ENCODE results near the gene NT5DC1.
"Not testable (repeated sequence)": the region's sequence is repeated elsewhere in the genome, so short reads cannot be mapped to it uniquely, and the experiment has no call there.

The NT5DC1 gene

GRCh38 chr6:116094041-116094440, 6.6 kb upstream of the NT5DC1 start:
- DNase-seq = no peak

- not testable (repeated sequence) for DNase-seq
Observed at GRCh38 chr6:116096048-116096759, 4.4 kb upstream of the NT5DC1 start.

DNA sequence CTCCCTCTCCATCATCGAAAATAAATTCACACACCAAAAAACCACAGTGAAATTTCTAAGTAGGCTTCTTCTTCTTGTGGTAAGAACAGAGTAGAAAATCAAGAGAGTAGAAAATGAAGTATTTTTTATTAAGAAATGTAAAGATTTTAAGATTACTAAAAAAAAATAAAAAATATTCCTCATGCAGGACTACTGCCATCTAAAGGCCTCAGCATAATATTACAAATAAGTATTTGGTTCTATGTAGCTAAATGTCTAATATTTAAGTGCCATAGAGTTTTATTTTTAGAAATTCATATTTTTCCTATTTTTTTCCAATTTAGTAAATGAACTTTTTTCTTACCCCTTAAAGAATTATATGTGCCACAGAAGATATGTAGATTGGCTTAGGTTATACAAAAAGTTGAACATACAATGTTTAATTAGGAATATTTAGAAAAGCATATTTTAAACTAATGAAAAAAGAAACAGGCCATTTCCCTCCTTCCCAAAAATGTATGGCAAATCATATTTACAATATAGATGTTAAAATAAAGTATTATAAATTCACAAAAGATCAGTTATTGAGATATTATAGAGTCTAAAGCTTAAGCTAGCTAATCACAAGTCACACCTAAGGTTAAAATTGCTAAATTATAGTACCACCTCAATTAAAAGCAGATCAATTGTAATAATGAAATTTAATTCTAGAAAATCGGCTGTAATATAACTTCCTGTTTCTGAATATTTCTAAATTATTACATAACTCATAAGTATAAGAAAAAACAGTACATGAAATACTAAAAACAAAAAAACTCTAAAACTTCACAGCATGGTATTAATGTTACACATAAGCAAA, 3.5 kb upstream of the NT5DC1 start:
- DNase-seq = peak; percentile 49 to 57

DNA sequence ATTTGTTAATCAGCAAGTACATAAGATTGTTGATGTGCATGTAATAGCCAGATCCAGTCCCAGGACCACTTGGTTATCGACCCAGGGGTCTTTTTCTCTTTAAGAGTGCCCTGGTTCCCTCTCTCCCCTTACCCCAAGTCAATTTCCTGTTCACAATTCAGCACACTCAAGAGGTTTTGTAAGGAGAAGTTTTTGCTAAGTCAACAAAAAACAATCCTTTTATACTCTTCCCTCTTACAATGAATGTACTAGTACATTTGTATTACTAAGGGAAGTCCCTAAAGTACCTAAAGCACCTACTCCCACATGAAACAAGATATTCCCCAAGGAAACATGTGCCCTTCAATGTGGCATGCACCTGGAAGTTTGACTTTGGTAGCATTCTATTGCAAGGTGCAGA, 1.6 kb upstream of the NT5DC1 start:
- DNase-seq = no peak

GRCh38 chr6:116101302-116101718, 657 bp downstream of the NT5DC1 start:
- peak in 1 of 2 experiments; percentile 74 for DNase-seq

- no peak for DNase-seq
Observed at GRCh38 chr6:116101790-116102189, 1.1 kb downstream of the NT5DC1 start.

DNA sequence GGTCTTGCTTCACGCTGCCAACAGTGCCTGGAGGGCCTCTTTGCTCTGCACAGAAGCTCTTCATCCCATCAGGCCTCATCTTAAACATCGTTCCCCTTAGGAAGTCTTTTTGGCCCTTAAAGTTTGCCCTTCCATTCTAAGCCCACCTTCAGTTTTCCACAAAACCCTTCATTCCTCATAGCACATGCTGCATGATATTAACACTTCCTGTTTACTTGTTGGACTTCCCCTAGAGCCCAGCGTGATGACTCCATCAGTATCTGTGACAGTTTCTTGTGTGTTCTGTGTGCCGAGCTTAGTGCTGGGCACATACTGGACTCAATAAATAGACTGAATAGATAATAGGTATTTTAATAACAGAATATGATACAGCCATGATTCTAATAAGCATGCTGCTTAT, 2.2 kb downstream of the NT5DC1 start:
- DNase-seq = no peak

DNA sequence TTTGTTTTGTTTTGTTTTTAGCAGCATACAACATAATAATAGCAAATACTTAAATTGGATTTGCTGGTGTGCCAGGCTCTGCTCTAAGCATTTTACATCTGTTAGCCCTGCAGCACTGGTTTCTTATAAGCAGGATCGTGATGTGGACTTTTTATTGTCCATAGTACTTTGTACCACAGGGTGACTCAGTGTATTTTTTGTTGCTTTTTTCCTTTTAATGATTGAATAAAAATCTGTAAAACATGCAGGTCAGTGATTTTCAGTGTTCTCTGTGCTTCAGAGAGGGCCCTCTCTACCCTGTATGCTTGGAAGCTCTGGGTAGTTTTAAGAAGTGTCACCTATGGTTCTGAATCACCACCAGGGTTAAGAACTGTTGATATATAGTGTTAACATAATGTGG, 4.0 kb downstream of the NT5DC1 start:
- no peak for DNase-seq

DNA sequence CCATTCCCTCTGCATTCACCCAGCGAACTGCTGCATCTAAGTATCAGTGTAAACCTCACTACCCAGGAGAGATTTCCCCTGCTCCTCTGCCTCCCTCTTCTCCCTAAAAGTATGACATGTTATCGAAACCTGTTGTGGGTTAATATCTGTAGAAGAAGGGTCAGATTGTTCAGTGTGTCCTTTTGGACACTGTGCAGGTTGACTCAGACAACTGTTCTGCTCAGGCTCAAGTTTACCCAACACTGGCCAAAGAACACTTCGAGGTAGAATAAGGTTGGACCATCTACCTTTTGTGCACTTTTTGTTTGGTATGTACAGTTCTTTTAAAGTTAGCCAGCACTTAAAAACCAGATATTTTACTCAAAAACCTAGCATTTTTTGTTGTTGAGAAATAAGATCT, 4.6 kb downstream of the NT5DC1 start:
- DNase-seq = no peak

DNA sequence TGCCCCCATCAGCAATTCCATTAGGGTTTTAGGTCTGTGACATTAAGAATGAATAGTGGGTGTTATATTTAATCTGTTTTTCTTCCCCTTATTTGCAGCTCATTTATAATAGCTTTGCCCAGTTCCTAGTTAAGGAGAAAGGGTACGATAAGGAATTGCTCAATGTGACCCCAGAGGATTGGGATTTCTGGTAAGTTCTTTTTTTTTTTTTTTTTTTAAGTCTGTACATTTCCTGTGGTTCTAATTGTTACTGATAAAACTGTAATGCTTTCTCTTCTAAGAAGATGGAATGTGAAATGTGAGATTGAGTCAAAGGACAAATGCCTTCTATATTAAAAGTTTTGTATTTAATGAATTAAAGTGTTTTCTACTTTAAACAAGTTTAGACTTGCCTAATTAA, 5.5 kb downstream of the NT5DC1 start:
- DNase-seq = no peak

DNA sequence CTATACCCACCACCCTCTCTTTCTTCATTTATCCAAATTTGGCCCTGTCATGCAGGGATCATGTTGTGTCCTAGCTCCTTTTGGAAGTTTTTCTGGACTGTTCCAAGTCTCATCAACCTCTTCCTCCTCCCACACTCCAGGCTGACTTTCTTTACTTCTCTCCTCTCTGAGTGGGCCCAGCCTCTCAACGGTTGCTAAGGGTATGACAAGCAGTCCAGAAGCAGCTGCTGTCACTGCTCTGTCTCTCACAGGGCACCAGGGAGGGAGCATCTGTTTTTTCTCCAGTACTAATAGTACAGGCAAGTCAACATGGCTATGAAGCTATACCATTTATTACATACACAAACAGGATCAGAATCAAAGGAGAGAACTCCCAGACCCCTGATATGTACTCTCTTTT, 8.2 kb downstream of the NT5DC1 start:
- no peak for DNase-seq

DNA sequence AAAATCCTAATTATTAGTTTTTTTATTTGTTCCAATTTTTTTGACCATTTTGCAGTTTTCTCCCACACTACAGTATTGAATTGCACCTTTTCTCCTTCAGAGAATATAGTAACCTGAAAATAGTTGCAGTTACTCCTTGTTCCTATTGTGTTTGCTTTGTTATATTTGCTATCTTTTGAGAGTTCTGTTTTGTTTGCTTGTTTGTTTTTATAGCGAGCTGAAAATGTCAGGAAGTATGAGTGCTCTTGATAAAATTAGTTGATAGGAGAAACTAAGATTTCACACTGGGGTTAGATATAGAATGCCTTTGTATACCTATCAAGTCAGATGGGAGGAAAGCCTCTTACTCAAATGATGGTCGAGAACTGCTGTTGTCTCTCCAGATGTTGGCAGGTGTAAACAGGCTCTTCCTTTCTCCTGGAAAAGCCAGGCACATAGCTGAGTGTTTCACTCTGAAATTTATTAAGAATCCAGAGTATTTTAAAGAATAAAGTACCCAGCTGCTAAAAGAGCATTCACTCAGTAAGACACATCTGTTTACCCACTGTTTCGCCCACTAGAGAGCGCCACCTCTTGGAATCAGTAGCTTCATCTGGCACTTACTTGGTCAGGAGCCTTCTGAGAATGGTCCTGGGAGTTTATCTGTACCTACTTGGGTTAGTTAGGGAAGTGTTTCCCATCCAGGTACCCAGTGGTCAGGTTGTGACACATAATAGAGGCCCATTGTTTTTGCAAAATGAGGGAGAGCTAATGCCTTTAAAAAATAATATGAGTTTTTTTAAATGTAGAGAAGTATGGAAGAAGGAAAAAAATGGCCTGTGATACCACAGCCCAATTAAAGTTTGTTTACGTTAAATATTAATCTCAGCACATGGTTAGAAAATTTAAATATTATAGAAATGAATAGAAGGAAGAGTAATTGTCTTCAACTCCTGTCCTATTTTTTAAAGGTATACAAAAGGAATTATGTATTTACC, 11.2 kb downstream of the NT5DC1 start:
- DNase-seq = peak; percentile 68 to 74

DNA sequence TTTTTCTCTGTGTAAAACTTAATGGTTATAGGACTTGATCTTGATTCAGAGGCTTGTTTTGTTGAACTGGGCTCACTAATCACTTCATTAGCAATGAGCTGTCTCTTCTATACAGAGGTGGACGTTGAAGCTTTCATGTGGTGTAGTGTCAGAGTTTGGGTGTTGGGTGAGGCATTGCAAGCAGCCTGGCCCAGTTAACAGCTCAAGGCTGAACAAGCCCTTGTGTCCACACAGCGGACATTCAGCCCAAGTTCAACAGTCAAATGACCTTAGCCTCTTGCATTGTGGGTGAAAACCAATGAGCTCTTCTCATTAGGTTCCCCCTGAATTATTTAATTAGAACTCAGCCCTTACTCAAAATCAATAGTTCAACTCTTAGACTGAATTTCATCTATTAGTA, 12.7 kb downstream of the NT5DC1 start:
- no peak for DNase-seq

DNA sequence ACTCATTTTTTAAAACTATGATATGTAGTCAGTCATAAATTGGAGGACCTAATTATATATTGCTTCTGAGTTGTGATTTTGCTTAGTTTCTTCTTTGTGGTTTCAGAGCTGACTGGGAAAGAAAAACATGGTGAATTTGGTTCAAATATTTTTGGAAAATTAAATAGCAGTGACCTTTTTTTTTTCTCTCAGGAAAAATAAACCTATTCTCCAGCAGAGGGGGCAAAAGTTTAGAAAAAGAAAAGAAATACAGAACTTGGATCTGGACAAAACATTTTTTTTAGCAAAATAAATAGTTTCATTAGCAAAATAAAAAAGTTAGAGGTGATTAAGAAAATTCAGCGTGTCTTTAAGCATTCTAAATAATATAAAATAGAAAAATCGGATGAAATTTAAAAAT, 15.1 kb downstream of the NT5DC1 start:
- peak; percentile 25 to 62 for DNase-seq

DNA sequence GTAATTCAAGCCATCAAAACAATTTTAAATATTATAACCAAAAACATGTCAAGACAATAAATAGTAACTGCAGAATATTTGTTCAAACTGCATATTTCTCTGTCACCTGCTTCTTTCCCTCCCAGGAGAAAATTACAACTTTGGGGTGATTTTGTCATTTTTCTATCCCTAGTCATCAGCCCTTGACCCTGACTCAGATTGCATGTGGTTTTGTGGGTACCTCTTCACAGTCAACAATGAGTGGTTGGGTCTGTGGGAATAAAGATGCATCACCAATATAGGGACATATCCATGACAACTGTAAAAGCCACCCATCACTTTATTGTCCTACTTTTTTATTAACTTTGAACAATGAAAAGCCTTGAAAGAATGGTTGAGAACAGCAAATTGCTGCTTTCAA, 18.0 kb downstream of the NT5DC1 start:
- DNase-seq = no peak

- no peak for DNase-seq
Observed at GRCh38 chr6:116120430-116120829, 19.8 kb downstream of the NT5DC1 start.

GRCh38 chr6:116126032-116126431, 25.4 kb downstream of the NT5DC1 start, which contains the start of gene COL10A1:
COL10A1 (minus strand) TSS chr6:116126132; CDS start chr6:116125492, 640 bp downstream.
- no peak for DNase-seq

DNA sequence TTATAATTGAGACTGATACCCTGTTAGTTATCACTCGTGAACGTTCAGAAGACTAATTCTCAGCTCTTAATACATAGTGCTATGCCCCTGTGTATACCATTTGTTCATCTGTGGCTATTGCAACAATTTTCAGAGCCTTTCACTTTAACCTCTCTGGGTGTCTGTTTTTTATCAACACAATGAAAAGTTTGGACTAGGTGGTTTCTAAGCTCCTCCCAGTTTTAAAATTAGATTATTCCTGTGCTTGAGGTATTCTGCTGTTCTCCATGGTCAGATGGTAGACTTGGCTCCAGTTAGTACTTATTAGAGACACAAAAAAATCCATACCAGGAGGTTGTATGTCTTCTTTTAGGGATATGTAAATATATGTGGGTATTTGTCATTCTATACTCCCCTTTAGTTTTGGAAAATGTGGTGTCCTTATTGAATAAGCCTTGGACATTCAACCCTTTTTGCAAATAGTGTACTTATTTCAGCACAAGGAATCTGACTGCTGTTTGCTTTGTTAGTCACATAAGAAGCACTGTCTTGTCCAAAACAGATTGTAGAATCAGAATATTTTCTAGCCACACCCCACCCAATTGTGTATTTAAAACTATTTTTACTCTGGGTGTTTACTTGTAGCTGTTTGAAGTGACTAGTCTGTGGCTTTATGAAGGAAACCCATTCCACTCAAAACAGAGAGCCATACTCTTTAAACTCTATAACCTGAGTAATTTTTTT, 27.3 kb downstream of the NT5DC1 start:
- DNase-seq = no peak

DNA sequence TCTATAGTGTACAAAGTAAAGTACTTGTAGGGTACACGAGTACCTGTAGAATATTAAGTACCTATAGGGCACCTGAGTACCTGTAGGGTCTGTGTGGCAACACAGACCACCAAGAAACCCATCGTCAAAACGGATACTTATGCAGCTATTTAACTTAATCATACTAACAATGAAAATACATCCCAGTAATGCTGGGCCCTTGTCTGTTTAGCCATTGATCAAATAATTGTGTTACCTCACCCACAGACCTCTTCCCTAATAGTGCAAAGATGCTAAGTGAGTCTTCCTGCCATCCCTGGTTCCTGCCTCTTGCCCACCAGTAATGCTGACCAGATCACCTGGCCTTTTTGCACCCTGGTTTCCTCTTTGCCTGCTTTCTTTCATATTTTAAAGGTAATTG, 32.8 kb downstream of the NT5DC1 start:
- no peak for DNase-seq

DNA sequence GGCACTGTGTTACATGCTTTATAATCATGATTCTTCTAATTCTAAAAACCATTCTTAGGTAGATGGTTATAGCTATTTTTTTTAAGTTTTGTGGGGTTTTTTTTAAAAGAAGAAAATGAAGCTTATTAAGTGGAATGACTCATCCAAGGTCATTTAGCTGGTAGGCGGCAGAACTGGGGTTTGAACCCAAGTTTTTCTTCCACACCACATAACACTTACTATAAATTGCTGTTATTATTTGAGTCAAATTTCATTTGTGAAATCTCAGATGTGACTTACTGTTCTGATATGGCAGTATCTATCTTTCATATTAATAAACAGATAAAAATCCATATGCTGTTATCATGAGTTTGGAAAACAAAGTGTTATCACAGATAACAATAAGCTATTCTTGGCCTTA, 35.7 kb downstream of the NT5DC1 start:
- DNase-seq = no peak

DNA sequence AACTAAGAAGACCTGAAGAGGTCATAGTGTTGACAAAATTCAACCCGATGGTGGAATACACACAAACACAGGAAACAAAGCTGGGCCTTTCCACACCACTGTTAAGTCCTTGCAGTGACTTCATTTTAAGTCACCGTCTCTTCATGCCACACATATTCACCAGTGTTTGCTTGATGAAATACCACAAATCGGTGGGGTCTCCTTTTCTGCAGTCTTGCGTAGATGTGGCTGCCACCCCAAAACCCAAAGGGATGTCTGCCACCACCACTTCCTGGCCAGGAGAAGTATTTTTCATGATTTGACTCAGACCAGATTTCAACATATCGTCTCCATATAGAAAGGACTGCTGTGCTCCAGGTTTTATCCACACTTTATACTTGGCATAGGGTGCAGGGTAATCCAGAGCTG, 36.3 kb downstream of the NT5DC1 start:
- no peak for DNase-seq

DNA sequence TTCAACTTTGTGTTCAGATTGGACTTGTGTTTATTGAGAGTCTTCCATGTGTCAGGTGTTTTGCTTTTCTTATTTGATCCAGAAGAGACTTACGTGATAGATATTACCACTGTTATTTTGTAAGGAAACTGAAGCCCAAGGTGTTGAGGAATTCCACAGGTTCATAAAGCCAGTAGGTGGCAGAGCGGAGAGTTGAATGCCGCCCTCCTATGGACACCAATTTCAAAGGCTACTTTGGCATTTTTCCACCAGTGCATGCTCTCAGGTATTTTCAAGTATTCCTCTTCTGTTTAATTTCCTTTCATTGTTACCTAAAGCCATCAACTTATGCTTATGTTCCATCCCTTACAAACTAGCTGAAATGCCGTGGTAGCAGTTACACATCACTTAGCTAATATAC, 39.3 kb downstream of the NT5DC1 start:
- no peak for DNase-seq

Measured in Kasumi-1 (cell line).